GM19043 (cell line): ENCODE measurements around the gene LEFTY1.
A peak's percentile ranks its signal among the peaks of the same experiment; 100 is the strongest.
"Not testable (repeated sequence)": the region's sequence is repeated elsewhere in the genome, so short reads cannot be mapped to it uniquely, and the experiment has no call there.

ENCODE experiments used
- ATAC-seq: cut with Tn5 transposase; IDR thresholded peaks from one replicate; pipeline ENCODE4 v1.9.1; 2021; ENCODE audit warnings: low read depth; ENCODE audit not compliant: unreplicated experiment

The LEFTY1 gene, protein sequence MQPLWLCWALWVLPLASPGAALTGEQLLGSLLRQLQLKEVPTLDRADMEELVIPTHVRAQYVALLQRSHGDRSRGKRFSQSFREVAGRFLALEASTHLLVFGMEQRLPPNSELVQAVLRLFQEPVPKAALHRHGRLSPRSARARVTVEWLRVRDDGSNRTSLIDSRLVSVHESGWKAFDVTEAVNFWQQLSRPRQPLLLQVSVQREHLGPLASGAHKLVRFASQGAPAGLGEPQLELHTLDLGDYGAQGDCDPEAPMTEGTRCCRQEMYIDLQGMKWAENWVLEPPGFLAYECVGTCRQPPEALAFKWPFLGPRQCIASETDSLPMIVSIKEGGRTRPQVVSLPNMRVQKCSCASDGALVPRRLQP

DNA sequence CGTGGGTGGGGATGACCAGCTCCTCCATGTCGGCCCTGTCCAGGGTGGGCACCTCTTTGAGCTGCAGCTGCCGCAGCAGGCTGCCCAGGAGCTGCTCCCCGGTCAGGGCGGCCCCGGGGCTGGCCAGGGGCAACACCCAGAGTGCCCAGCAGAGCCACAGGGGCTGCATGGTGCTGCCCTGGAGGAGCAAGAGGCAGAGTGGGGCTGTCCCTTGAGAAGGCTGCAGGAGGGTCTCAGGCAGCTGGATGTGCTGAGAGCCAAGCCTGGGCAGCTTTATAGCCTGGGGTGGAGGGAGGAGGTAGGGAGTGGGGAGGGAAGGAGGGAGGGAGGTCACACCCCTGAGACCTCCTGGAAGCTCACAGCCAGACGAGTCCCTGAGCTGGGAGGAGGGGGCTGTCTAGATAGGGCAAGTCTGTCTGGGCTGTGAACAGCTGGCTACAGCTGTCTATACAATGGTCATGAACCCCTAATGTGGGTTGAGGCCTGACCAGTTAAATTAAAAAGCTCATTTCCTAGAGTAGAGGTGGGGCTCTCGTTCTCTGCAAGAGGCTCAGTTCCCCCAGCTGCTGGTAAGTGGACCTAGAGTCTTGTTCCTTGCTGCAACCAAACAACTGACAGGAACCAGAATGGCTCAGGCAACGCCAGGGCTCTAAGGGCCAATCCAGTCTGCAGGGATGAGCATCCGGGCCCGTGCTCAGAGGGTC, at the start of gene LEFTY1:
Gene LEFTY1 (minus strand): TSS at position 249 of the 704 bp plus-strand sequence. CDS start 80 bp downstream, at position 169.
- no peak for ATAC-seq

- no peak for ATAC-seq
Measured at GRCh38 chr1:225937048-225937968, 48.4 kb upstream of the LEFTY1 start.

DNA sequence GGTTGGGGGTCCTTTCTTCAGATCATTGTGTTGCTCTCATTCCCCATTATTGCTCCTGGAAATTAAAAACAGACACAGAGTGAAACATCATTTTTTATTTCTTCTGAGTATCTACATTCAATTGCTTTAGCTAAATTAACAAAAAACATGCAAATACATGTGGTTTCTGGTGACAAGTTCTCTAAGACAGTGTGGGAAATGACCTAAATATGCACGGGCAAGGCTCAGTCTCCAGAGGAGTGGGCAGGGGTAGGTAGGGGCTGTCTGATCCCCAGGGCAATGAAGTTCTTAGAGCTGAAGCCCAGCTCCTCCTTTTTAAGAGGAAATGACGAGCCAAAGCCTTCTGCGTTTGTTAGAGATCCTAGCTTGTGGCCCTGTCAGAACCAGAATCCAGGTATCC, 47.6 kb upstream of the LEFTY1 start:
- ATAC-seq: no peak

GRCh38 chr1:225936086-225936485, 47.1 kb upstream of the LEFTY1 start:
- ATAC-seq: not testable (repeated sequence)

DNA sequence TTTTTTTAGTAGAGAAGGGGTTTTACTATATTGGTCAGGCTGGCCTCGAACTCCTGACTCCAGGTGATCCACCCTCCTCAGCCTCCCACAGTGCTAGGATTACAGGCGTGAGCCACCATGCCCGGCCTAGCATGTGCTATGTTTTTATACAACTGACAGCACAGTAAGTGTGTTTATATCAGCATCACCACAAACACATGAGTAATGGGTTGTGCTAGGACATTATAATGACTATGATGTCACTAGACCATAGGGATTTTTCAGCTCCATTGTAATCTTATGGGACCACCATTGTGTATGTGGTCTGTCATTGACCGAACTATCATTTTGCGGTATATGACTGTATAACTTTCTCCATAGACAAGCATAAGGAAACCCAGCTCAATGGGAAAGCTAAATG, 45.8 kb upstream of the LEFTY1 start:
- no peak for ATAC-seq

GRCh38 chr1:225933072-225933471, 44.1 kb upstream of the LEFTY1 start:
- ATAC-seq: no peak

DNA sequence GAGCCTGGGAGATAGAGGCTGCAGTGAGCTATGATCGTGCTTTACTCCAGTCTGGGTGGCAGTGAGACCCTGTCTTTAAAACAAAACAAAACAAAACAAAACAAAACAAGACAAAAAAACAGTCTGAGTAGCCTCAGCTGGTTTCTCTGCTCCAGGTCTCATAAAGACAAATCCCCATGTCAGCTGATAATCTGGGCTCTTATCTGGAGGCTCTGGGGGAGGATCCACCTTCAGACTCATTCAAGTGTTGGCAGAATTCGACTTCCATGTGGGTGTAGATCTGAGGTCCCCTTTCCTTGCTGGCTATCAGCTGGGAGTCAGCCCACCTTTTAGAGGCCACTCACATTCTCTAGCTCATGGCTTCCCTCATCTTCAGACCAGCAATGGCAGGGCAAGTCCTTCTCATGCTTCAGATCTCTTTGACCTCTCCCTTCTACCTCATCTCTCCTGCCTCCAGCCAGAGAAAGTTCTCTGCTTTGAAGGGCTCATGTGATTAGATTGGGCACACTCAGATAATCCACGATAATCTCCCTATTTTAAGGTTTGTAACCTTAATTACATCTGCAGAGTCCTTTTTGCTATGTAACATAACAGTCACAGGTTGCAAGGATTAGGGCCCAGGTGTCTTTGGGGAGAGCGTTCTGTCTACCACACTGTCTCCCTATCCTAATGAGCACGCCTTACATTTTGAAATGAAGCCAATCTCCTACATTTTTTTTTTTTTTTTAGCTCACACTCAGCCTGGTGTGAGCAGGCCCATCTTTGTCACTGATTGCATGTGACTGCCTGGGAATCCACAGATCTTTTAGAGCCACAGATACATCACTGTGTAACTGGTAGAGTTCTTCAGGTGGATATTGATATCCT, 42.6 kb upstream of the LEFTY1 start:
- no peak for ATAC-seq

- no peak for ATAC-seq
Measured at GRCh38 chr1:225930566-225930965, 41.6 kb upstream of the LEFTY1 start.

GRCh38 chr1:225929462-225929861, 40.5 kb upstream of the LEFTY1 start:
- ATAC-seq: not testable (repeated sequence)

DNA sequence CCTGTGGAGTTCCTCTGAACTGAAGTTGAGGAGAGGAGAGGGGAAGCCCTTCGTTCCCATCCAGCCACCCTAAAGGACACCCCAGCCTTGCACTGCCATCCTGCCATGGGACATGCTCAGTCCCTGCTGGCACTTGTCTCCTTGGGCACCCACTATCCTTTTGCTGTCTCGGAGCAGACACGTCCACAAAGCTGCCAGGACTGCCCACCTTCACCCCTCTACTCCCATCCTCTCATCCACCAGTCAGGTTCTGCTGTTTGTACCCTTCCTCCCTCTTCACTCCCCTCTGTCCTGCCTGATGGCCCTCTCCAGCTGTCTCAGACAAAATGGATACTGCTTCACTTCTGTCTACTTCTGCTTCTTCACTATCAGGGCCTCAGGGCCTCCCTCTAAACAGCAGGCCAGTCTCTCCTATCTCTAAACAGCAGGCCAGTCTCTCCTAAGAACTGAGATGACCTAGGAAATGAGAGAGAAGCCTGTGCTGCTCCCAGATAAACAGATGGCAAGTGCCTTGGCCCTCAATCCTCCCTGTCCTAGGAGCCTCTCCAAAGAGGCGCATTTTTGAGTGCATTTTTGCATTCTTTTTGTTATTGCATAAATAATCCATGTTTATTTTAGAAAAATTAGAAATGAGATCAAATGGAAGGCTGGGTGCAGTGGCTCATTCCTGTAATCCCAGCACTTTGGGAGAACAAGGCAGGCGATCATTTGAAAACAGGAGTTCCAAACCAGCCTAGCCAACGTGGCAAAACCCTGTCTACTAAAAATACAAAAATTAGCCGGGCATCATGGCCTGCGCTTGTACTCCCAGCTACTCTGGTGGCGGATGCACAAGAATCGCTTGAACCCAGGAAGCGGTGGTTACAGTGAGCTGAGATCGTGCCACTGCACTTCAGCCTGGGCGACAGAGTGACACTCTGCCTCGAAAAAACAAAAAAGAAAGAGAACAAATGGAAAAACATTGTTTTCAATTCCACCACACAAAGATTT, 39.5 kb upstream of the LEFTY1 start:
- ATAC-seq: no peak

DNA sequence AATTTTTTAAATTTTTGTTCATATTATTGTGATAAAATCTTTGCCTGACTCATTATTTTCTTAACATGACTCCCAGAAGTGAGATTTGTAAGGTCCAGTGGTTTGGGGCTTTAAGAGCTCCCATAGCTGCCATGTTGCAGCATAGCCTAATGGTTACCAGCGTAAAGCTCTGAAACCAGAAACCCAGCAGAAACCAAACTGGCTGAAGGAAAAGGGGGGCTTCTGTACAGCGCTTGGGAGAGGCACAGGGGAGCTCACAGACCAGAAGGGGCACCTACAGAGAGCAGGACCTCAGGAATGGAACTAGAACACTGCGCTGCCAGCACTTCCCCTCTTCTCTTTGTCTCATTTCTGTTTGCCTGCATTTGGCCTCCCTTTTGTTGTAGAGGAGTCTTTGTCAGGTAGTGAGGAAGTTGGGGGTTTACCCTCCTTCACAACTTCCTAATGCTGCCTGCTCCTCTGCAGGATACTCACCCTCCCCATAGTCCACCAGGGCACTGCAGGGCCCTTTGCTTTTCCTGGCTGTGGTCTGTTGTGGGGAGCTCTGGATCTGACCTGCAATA, 37.7 kb upstream of the LEFTY1 start:
- ATAC-seq: no peak

GRCh38 chr1:225923692-225924555, 35.0 kb upstream of the LEFTY1 start, which contains the start of gene PYCR2:
PYCR2 (minus strand) TSS chr1:225924250; CDS start chr1:225924110, 140 bp downstream.
- peak; percentile 96 for ATAC-seq

DNA sequence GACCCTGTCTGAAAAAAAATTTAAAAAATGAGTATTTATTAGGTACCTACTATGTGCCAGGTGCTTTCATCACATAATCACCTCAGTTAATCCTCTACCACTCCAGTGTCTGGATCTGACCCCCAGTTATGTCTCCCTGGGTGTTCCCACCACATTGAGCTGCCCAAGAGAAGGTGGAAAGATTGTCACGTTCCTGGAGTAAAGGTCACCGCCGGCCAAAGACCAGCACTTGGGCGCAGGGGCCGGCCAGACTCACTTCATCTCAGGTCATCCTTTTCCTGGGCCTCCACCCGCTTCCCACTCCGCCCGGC, 34.4 kb upstream of the LEFTY1 start:
- ATAC-seq: no peak

DNA sequence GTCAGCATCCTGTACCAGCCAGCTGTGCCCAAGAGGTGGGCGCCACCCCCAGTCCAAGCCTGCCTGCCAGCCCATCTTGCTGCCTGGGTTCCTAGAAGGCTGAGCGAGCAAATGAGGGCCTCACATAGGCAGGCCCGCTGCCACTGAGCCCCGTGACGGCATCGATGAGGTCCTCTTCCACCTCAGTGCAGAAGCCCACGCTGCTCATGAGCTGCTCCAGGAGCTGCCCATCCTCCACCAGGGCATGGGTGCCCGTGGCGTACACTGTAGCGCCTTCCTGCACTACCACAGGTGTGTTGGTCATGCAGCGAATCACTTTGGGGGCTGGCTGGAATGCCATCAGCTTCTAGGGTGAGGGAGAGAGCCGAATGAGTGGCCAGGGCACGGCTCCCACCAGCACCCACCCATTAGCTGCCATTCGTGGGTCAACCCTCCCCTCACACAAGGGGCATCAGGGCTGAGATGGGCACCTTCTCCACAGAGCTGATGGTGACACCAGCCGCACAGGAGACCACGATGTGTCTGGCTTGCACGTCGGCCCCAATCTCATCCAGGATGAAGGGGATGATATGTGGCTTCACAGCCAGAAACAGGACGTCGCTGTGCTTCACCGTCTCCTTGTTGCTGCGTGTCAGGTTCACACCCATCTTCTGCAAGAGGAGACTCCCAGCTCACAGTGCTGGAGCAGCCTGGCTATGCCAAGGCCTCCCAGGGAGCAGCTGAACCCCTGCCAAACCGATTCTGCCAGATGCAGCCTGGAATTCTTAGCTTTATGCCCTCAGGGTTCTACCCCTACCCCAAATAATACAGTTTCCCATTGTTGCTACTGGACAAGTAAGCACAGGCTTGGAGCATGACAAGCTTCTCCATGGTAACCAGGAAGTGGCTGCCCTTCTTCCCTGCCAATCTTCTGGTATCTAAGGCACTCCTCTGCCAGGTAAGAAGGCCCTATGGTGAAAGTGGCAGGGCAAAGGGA, 33.1 kb upstream of the LEFTY1 start:
- ATAC-seq: no peak

- no peak for ATAC-seq
Measured at GRCh38 chr1:225919906-225920305, 31.0 kb upstream of the LEFTY1 start.

GRCh38 chr1:225918280-225918679, 29.3 kb upstream of the LEFTY1 start:
- ATAC-seq: no peak
